Activated naive CD4-positive, alpha-beta T cell treated with anti-CD3 and anti-CD28 coated beads for 36 hours (primary cell): ENCODE measurements around the gene FOXD2. TPM values are rescaled to one million over a fixed set of nuclear protein-coding genes. Genes with fewer than 3 reads are reported as not detected.
"Not testable (repeated sequence)": the region's sequence is repeated elsewhere in the genome, so short reads cannot be mapped to it uniquely, and the experiment has no call there.

ENCODE experiments used
- CTCF ChIA-PET: fragments of 350-600 bp; sonication (Branson Sonifier 250); formaldehyde crosslinking; loops from one replicate; lab custom pipeline; 2021; ENCODE audit warnings: antibody characterized with exemption; lab: Charles Lee
- DNase-seq: peaks from one replicate; pipeline ENCODE4 v3.0.0-alpha.2; 2020
- H3K27ac Mint-ChIP-seq: one replicate; pipeline ENCODE4 v1.8.0; 2021; ENCODE audit warnings: mild to moderate bottlenecking, mixed read lengths
- H3K27me3 Mint-ChIP-seq: one replicate; pipeline ENCODE4 v1.8.0; 2021; ENCODE audit warnings: low read depth, mixed read lengths
- H3K36me3 Mint-ChIP-seq: one replicate; pipeline ENCODE4 v1.8.0; 2021; ENCODE audit warnings: low read depth, mixed read lengths
- H3K4me1 Mint-ChIP-seq: one replicate; pipeline ENCODE4 v1.8.0; 2021; ENCODE audit warnings: low read depth, mixed read lengths
- H3K4me3 Mint-ChIP-seq: one replicate; pipeline ENCODE4 v1.8.0; 2021; ENCODE audit warnings: mild to moderate bottlenecking, moderate library complexity, mixed read lengths
- H3K9me3 Mint-ChIP-seq: one replicate; pipeline ENCODE4 v1.8.0; 2021; ENCODE audit warnings: mixed read lengths
- intact Hi-C: fragments of 100-400 bp; cut with micrococcal nuclease; formaldehyde crosslinking; loops from one replicate; pipeline ENCODE4 v1.15.1; 2023
- total RNA-seq, 2 experiments: library from RNA; stranded (reverse); gene quantifications; one replicate each; pipeline ENCODE4 v1.2.3, GENCODE V29; 2021

Gene FOXD2
- total RNA-seq, 2 experiments from 2014 or later, result 0.12 to 0.19 TPM

- DNase-seq, result no peak
- Mint-ChIP-seq H3K36me3 (no peaks in the 10 kb centered on the region), H3K4me1 (peaks cover 18% of the 10 kb centered on the region), H3K9me3 (no peaks in the 10 kb centered on the region), H3K27ac (no peak overlapping the region), H3K4me3 (no peak overlapping the region), H3K27me3 (peaks cover 9% of the 10 kb centered on the region)
- intact Hi-C loops, result no loop called here
- CTCF ChIA-PET, result interaction anchor here (0.9 to 1.1 kb wide), 2 partner anchors 7 to 266 kb away, joined by 3 to 4 read pairs; no protein-coding TSS in a partner anchor
Measured at GRCh38 chr1:47443530-47444296, 5.9 kb downstream of the FOXD2 start.

GRCh38 chr1:47444297-47444561, 6.4 kb downstream of the FOXD2 start:
- H3K4me3 Mint-ChIP-seq, result peak overlapping the region; percentile 35
- intact Hi-C loops, result no loop called here
- H3K36me3 Mint-ChIP-seq, result no peaks in the 10 kb centered on the region
- H3K27me3 Mint-ChIP-seq, result peaks cover 14% of the 10 kb centered on the region
- no peak for DNase-seq
- no peak overlapping the region for H3K27ac Mint-ChIP-seq
- CTCF ChIA-PET, result interaction anchor here (0.9 to 1.1 kb wide), 2 partner anchors 8 to 266 kb away, joined by 3 to 4 read pairs; no protein-coding TSS in a partner anchor
- H3K9me3 Mint-ChIP-seq, result no peaks in the 10 kb centered on the region
- peaks cover 18% of the 10 kb centered on the region for H3K4me1 Mint-ChIP-seq

- CTCF ChIA-PET, result interaction anchor here (0.9 to 1.1 kb wide), 2 partner anchors 8 to 265 kb away, joined by 3 to 4 read pairs; no protein-coding TSS in a partner anchor
- Mint-ChIP-seq H3K27ac (no peak overlapping the region), H3K4me3 (peak overlapping the region; percentile 35), H3K4me1 (peaks cover 18% of the 10 kb centered on the region), H3K9me3 (no peaks in the 10 kb centered on the region), H3K27me3 (peaks cover 20% of the 10 kb centered on the region), H3K36me3 (no peaks in the 10 kb centered on the region)
- intact Hi-C loops, result loop anchor here (1.0 kb wide), 1 partner anchor 8 kb away; no protein-coding TSS in a partner anchor
- DNase-seq, result peak; percentile 13
Measured at GRCh38 chr1:47444562-47445465, 7.0 kb downstream of the FOXD2 start.

- peaks cover 29% of the 10 kb centered on the region for H3K27me3 Mint-ChIP-seq
- no peaks in the 10 kb centered on the region for H3K9me3 Mint-ChIP-seq
- intact Hi-C loops, result loop anchor here (1.0 kb wide), 1 partner anchor 9 kb away; no protein-coding TSS in a partner anchor
- H3K4me1 Mint-ChIP-seq, result peaks cover 18% of the 10 kb centered on the region
- DNase-seq, result no peak
- H3K4me3 Mint-ChIP-seq, result no peak overlapping the region
- CTCF ChIA-PET, result interaction anchor here (0.9 kb wide), 1 partner anchor 9 kb away, joined by 4 read pairs; no protein-coding TSS in a partner anchor
- no peaks in the 10 kb centered on the region for H3K36me3 Mint-ChIP-seq
- H3K27ac Mint-ChIP-seq, result no peak overlapping the region
Measured at GRCh38 chr1:47445823-47446550, 8.1 kb downstream of the FOXD2 start.

- CTCF ChIA-PET, result interaction anchor here (0.6 to 3.5 kb wide), 6 partner anchors 11 to 278 kb away, joined by 3 to 19 read pairs (median 4); partner anchors contain the start of gene FOXD2
- Mint-ChIP-seq H3K4me1 (peaks cover 18% of the 10 kb centered on the region), H3K4me3 (no peak overlapping the region), H3K36me3 (no peaks in the 10 kb centered on the region), H3K9me3 (no peaks in the 10 kb centered on the region), H3K27me3 (peaks cover 49% of the 10 kb centered on the region), H3K27ac (no peak overlapping the region)
- DNase-seq, result no peak
- intact Hi-C loops, result no loop called here
Measured at GRCh38 chr1:47448462-47449222, 10.8 kb downstream of the FOXD2 start.

GRCh38 chr1:47449822-47450552, 12.1 kb downstream of the FOXD2 start:
- Mint-ChIP-seq H3K36me3 (no peaks in the 10 kb centered on the region), H3K27me3 (peaks cover 51% of the 10 kb centered on the region), H3K4me3 (no peak overlapping the region), H3K4me1 (peaks cover 9% of the 10 kb centered on the region), H3K27ac (no peak overlapping the region), H3K9me3 (no peaks in the 10 kb centered on the region)
- intact Hi-C loops, result no loop called here
- peak; percentile 35 for DNase-seq
- CTCF ChIA-PET, result interaction anchor here (1.2 to 3.5 kb wide), 2 partner anchors 13 to 257 kb away, joined by 4 to 19 read pairs; partner anchors contain the start of gene FOXD2

- H3K4me3 Mint-ChIP-seq, result no peak overlapping the region
- H3K27me3 Mint-ChIP-seq, result peaks cover 55% of the 10 kb centered on the region
- CTCF ChIA-PET, result interaction anchor here (3.5 kb wide), 1 partner anchor 13 kb away, joined by 19 read pairs; the partner anchor contains the start of gene FOXD2
- DNase-seq, result no peak
- intact Hi-C loops, result no loop called here
- H3K36me3 Mint-ChIP-seq, result no peaks in the 10 kb centered on the region
- H3K27ac Mint-ChIP-seq, result no peak overlapping the region
- peaks cover 3% of the 10 kb centered on the region for H3K4me1 Mint-ChIP-seq
- H3K9me3 Mint-ChIP-seq, result no peaks in the 10 kb centered on the region
Measured at GRCh38 chr1:47450606-47451005, 12.8 kb downstream of the FOXD2 start.

GRCh38 chr1:47452426-47452825, 14.6 kb downstream of the FOXD2 start:
- no peaks in the 10 kb centered on the region for H3K9me3 Mint-ChIP-seq
- no peaks in the 10 kb centered on the region for H3K36me3 Mint-ChIP-seq
- H3K4me1 Mint-ChIP-seq, result no peaks in the 10 kb centered on the region
- no peak overlapping the region for H3K4me3 Mint-ChIP-seq
- intact Hi-C loops, result no loop called here
- peaks cover 61% of the 10 kb centered on the region for H3K27me3 Mint-ChIP-seq
- H3K27ac Mint-ChIP-seq, result no peak overlapping the region
- DNase-seq, result no peak
- CTCF ChIA-PET, result interaction anchor here (2.9 kb wide), 1 partner anchor 15 kb away, joined by 17 read pairs; the partner anchor contains the start of gene FOXD2

- intact Hi-C loops, H3K36me3 Mint-ChIP-seq, H3K4me1 Mint-ChIP-seq, H3K9me3 Mint-ChIP-seq, H3K27ac Mint-ChIP-seq, H3K4me3 Mint-ChIP-seq, DNase-seq: not testable (repeated sequence)
- CTCF ChIA-PET, result interaction anchor here (0.6 to 2.9 kb wide), 3 partner anchors 17 to 272 kb away, joined by 3 to 17 read pairs (median 3); partner anchors contain the start of gene FOXD2
- peaks cover 54% of the 10 kb centered on the region for H3K27me3 Mint-ChIP-seq
Measured at GRCh38 chr1:47453910-47454309, 16.1 kb downstream of the FOXD2 start.

GRCh38 chr1:47456250-47456649, 18.4 kb downstream of the FOXD2 start:
- CTCF ChIA-PET, result no interaction called here
- no peaks in the 10 kb centered on the region for H3K4me1 Mint-ChIP-seq
- H3K4me3 Mint-ChIP-seq, result no peak overlapping the region
- no peaks in the 10 kb centered on the region for H3K36me3 Mint-ChIP-seq
- H3K27me3 Mint-ChIP-seq, result peaks cover 42% of the 10 kb centered on the region
- intact Hi-C loops, result no loop called here
- DNase-seq, result no peak
- H3K9me3 Mint-ChIP-seq, result no peaks in the 10 kb centered on the region
- no peak overlapping the region for H3K27ac Mint-ChIP-seq
